ENCODE measurements around the gene ZC3H7B. TPM values are rescaled to one million over a fixed set of nuclear protein-coding genes. Genes with fewer than 3 reads are reported as not detected.

The ZC3H7B gene
- total and polyA plus RNA-seq, 2 donors (not counting 3 experiments of a cell fraction or from before 2014, with no cell fraction given): 66.8 to 95.9 TPM

GRCh38 chr22:41383085-41383484 is 81.8 kb downstream of the ZC3H7B start:
- Histone ChIP-seq H3K36me3 (ENCODE audit: control insufficient read depth in 2 of 2, extremely low read depth in 1 of 2, insufficient read depth in 2 of 2, low read length in 2 of 2) (peaks cover 0 to 2% of the 10 kb centered on the region in 2 experiments), H3K27me3 (ENCODE audit: control insufficient read depth in 2 of 2, insufficient read depth in 2 of 2, low read length in 2 of 2) (no peaks in the 10 kb centered on the region), H3K79me2 (ENCODE audit: control insufficient read depth, insufficient read depth, low read length) (no peaks in the 10 kb centered on the region), H4K20me1 (replicated peaks; ENCODE audit: control insufficient read depth, extremely low read depth, insufficient read depth, low read length) (no peaks in the 10 kb centered on the region), H3K9me1 (replicated peaks; ENCODE audit: control insufficient read depth, extremely low read depth, insufficient read depth, low read length) (no peaks in the 10 kb centered on the region), H2AFZ (ENCODE audit: low read depth, low read length) (no peak overlapping the region), H3K4me3 (replicated peaks in 1 of 3; ENCODE audit: insufficient read depth in 1 of 3, low read depth in 1 of 3, low read length in 3 of 3) (no peak overlapping the region), H3K4me2 (ENCODE audit: insufficient read depth, low read length) (no peak overlapping the region), H3K4me1 (ENCODE audit: control insufficient read depth, extremely low read depth, insufficient read depth, low read length) (peaks cover 11% of the 10 kb centered on the region), H3K9ac (replicated peaks; ENCODE audit: extremely low read depth, insufficient read depth, low read length) (no peak overlapping the region), H3K9me3 (replicated peaks; ENCODE audit: control insufficient read depth, insufficient read depth, low read length) (no peaks in the 10 kb centered on the region), H3K27ac (ENCODE audit: insufficient read depth, low read depth, low read length) (no peak overlapping the region)
- intact Hi-C loops (cut with micrococcal nuclease): loop anchor here (5.0 kb wide), 2 partner anchors 96 to 186 kb away; partner anchors contain the start of gene RANGAP1
- BruUV-seq (replicated peaks): no TSS peak
- dilution Hi-C loops (cut with MboI; ENCODE audit: extremely low pct_ligation_motif_present, low sequenced_read_pairs): no loop called here
- POLR2A ChIA-PET: no interaction called here
- CTCF ChIA-PET: interaction anchor here (1.4 to 3.3 kb wide), 3 partner anchors 16 to 20 kb away, joined by 3 to 20 read pairs (median 4); no protein-coding TSS in a partner anchor
- TF ChIP-seq GATA2 (IDR thresholded peaks at IDR 0.05; ENCODE audit: insufficient read depth, insufficient read length, low read depth, low read length): no peak
- no peak for TF ChIP-seq POLR2A (IDR thresholded peaks at IDR 0.05; ENCODE audit: low read depth, low read length)
- TF ChIP-seq POLR2AphosphoS5 (IDR thresholded peaks at IDR 0.05; ENCODE audit: insufficient read depth, low read depth, low read length): no peak
- no peak for TF ChIP-seq MYC (IDR thresholded peaks at IDR 0.05; ENCODE audit: low read depth, low read length)
- no peak for TF ChIP-seq JUN (IDR thresholded peaks at IDR 0.05; ENCODE audit: borderline replicate concordance, insufficient read depth, insufficient read length, low read depth)
- no peak for TF ChIP-seq FOS (IDR thresholded peaks at IDR 0.05; ENCODE audit: borderline replicate concordance, insufficient read depth, low read length)
- no peak for TF ChIP-seq MAX (IDR thresholded peaks at IDR 0.05; ENCODE audit: insufficient read depth, insufficient read length)
- TF ChIP-seq CTCF (IDR thresholded peaks at IDR 0.05; ENCODE audit: extremely low read depth in 1 of 2, insufficient read depth in 1 of 2, low read depth in 1 of 2, low read length in 2 of 2): no peak
- no peak for TF ChIP-seq EZH2 (IDR thresholded peaks at IDR 0.05; ENCODE audit: borderline replicate concordance, low read depth, low read length, severe bottlenecking)
- FAIRE-seq (no peak), DNase-seq (ENCODE audit: low read depth, low spot score) (no peak)

Measured in endothelial cell of umbilical vein (primary cell).